COLO829 (cell line): ENCODE results near the gene KY.

ENCODE experiments used
- DNase-seq: peaks from one replicate; pipeline ENCODE4 v3.0.0; 2012; ENCODE audit warnings: low spot score

KY gene

GRCh38 chr3:134619301-134619615 lies 31.6 kb downstream of the KY start:
- no peak for DNase-seq

GRCh38 chr3:134618478-134619300 lies 32.1 kb downstream of the KY start:
- no peak for DNase-seq

GRCh38 chr3:134617608-134618477 lies 33.0 kb downstream of the KY start:
- no peak for DNase-seq

- DNase-seq: no peak
Observed at GRCh38 chr3:134615743-134616142, 35.1 kb downstream of the KY start.

DNA sequence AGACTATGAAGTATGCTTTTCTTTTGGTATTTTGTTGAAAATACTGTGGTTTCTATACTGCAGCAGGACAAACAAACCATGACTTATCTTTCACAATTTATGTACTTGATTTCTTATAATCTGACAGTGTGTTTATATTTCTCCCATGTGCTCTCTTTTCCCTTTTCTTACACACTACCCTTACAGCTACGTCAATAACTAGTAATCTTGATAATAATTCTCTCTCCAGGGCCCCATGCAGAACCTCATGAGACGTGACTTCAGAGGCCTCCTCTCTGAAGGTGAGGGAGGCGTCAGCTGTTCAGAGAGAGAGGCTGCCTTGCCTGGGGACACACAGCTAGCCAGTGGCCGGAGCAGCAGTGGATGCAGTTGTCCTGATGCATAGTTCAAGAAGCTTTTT lies 35.9 kb downstream of the KY start:
- no peak for DNase-seq

DNA sequence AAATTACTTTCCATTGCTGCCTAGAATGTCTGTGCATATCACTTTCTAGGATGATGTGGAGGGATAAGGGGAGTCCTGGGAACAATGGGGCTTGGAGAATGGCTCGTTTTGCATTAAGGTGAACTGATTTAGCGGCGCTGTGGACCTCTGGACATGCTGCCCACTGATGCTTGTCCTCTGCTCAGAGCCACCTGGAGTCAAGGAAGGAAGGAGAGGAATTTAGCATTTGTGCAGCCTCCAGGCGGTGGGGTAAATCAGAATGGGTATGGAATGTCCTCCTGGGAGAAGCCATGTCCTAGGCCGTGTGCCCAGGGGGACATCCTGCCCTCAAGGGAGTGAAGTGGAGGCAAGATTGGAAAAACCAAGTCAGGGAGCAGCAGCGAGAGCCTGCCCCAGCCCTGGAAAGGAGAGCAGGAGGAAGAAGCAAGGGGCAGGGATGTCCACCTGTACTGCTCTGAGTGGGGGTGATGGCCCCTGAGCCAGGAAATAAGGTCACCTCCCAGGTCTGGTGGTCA lies 37.8 kb downstream of the KY start:
- DNase-seq: no peak

- no peak for DNase-seq
Observed at GRCh38 chr3:134611516-134611915, 39.3 kb downstream of the KY start.

DNA sequence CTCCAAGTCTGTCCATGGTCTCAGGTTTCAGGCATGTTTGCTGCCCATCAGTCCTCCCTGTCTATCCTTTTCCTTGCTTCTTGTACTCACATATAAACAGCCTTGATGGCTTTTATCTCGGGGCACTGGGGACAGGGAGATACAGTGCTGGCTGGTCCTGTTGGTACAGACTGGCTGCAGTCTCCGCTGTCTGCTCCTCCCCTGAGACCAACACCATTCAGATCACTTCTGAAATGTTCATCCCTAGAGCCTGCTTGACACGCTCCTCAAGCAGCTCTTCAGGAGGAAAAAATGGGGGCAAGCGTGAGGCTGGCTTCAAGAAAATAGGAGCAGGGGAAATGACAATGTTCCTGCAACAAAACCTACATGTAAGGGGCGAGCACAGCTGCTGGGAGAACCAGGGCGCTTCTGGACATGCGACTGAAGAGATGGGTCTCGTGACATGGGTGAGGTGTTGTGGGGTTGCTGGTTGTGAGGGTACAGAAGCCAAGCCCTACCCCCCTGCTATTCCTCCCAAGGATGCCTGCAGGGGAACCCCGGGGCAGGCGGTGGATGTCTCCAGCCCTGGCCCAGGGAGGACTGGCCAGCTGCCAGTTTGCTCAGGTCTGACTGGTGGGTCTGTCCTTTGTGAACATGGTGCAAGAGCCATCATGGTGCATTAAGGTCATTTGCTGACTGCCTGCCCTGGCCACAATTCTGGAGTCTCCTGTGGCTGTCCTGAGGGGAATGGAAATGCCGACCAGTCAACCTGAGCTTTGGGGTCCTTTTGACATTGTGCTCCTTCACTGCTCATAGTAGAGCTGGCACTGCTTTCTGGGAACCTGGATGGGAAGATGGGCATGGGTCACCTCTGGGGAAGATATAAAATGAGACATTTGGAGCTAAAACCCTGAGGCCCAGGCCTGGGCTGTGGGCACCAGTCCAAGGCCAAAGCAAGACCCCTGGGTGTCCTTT lies 40.1 kb downstream of the KY start:
- DNase-seq: no peak

DNA sequence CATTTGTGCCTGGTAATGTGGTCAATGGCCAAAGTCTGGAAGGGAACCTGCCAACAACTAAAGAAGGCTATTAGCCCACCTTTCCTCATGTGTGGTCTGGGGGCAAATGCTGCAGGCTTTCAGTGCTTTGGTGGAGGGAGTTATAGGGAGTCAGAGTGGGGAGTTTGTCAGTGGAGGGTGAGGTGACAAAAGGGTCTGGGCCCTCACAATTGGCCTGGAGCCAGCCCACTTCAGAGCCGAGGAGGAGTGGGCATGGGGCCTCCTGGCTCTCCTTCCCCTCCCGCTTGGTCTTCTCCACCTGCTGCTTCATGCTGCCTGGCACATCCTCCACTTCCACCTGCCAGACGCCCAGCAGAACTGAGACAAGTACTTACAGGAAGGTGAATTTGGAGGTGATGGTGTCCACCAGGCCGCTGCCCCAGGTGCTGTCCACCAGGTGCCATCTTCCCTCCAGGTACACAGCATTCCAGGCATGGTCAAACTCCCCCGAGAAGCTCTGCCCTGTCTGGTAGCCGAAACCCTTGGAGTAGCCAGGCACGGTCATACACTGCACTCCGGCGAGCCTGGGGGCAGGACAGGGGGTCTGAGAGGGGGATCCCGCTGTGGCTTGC lies 40.9 kb downstream of the KY start:
- no peak for DNase-seq

DNA sequence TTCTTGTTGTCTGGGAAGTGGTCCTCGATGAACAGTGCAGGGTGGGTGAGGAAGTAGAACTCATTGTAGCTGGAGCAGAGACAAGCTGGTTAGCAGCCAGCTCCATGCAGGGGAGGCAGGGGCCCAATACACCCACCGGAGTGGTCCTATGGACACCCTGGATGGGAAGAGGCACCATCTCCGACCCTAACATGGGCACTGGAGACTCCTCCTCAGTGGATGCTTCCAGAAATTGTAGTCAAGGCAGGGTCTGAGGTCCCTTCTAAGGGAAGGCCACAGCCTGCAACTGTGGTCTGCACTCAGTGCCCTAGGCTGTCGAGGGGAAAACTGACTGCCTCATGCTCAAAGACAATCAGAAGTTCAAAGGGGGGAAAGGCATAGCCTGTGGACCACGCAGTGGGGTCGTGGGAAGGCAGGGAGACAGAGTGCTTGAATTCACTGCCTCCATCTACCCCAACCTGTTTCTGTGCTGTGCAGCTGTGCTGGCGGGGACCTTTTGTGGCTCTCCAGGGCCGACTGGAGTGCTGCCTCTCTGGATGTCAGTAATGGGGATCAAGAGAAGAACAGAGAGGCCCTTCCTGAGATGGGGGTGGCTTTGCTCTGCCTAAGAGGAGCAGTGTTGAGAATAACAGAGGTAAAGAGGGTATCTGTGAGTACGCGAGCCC lies 41.9 kb downstream of the KY start:
- DNase-seq: no peak

GRCh38 chr3:134608023-134608770 lies 42.6 kb downstream of the KY start:
- no peak for DNase-seq

DNA sequence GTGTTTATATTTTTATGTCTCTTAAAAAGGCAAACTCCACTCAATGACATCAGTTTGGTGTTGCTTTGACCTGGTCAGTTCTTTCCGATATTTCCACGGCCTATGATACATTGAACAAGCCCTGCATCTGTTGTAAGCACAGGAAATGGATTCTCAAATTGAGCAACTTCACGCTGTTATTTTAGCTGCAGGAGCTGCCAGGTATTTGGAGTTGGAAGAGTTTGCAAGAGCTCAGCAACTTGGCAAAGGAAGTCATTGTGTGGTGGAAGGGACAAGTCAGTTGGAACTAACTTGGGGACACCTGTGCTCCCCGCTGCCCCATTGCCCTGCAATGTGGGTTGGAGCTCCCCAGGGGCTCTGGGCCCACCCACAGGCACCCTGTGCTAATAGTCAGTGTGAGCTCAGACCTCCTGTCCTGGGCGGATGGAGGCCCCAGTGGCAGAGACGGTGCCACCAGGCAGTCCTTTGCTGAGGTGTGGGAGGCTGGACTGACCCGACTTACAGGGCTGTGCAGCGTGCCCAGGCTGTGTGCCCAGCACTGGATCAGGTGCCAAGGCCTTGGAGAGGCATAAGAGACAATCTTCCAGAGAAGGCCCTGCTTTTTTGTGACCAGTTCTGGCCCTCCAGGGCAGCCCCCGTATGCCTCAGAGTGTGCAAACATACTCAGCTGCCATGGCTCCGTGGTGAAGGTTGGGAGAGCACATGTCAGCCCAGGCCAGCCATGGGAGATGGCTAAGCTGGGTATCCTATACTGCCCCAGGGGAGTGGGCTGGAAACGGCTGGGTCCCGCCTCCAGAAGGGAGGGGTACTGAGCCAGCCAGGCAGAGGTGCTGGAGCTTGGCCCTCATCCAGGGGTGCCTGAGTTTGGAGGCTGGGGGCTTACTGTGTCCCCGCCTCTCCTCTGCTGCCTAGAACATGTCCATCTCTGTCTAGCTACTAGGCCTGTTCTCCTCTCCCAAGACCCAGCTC lies 43.5 kb downstream of the KY start:
- no peak for DNase-seq

GRCh38 chr3:134606033-134607025 lies 44.5 kb downstream of the KY start:
- DNase-seq: no peak

GRCh38 chr3:134605556-134605955 lies 45.3 kb downstream of the KY start:
- no peak for DNase-seq

DNA sequence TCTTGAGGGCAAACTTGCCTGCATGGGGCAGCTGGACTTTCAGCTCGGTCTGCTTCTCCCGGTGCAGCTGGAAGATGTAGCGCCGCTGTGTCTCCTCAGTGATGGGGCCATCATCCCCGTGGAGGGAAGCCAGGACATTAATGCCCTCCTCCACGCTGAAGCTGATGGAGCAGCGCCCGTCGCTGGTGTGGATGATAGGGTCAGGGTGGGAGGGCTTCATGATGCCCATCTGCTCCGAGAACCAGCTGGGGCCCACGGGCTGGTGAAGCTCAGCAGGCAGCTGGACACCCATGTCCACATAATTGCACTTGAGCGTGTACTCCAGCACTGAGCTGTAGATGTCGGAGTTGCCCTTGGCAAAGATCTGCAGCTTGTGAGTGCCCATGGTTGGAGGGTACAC lies 46.9 kb downstream of the KY start:
- DNase-seq: no peak

GRCh38 chr3:134603480-134603879 lies 47.3 kb downstream of the KY start:
- DNase-seq: no peak

- no peak for DNase-seq
Observed at GRCh38 chr3:134602440-134602814, 48.4 kb downstream of the KY start.
